ENCODE measurements around the gene NLRP9.
A peak's percentile ranks its signal among the peaks of the same experiment; 100 is the strongest.

The NLRP9 gene

GRCh38 chr19:55670280-55671053 is 67.7 kb downstream of the NLRP9 start:
- Mint-ChIP-seq H3K4me3 (no peak overlapping the region), H3K4me1 (ENCODE audit: low read depth in 2 of 2) (peaks cover 24 to 28% of the 10 kb centered on the region in 2 donors)
- no peak for DNase-seq

DNA sequence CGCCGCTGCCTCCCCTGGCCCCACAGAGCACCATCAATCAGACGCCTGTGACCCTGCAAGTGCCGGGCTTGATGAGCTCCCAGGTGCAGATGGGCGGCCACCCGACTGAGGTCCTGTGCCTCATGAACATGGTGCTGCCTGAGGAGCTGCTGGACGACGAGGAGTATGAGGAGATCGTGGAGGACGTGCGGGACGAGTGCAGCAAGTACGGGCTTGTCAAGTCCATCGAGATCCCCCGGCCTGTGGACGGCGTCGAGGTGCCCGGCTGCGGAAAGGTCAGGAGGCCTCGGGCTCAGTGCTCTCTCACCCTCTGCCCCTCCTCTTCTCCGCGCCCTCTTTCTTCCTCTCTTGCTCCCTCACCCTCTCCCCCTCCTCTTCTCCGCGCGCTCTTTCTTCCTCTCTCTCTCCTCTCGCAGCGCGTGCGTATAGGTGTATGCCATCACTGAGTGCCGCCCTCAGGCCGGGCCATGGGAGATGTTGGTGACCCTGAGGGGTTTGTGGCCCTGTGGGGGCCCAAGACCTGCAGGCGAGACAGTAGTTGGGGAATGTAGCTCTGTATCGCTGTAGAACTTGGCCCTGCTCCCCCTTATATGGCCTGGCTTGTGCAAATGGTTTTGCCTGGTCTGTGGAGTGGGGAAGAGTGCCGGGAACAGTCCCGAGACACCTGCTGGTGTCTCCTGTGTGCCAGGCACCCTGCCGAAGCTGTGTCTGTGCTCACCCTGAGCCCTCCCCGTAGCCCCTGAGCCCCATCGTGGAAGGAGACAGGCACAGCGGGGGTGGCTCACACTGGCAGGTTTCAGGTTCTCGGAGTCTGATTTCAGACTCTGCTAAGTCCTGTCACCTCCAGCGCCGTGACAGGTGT is 68.6 kb downstream of the NLRP9 start:
- ATAC-seq (replicated peaks): no peak
- H3K9me3 Mint-ChIP-seq: no peaks in the 10 kb centered on the region
- H3K27me3 Mint-ChIP-seq: no peaks in the 10 kb centered on the region
- no peak for DNase-seq
- H3K27ac Mint-ChIP-seq: peak overlapping the region in 1 of 2 donors; percentile 87
- H3K36me3 Mint-ChIP-seq (ENCODE audit: insufficient read depth): peaks cover 92% of the 10 kb centered on the region
- H3K4me1 Mint-ChIP-seq (ENCODE audit: low read depth in 2 of 2): peaks cover 22 to 29% of the 10 kb centered on the region in 2 donors
- H3K4me3 Mint-ChIP-seq: no peak overlapping the region

More at GRCh38 chr19:55670280-55671053, 67.7 kb downstream of the NLRP9 start:
- no peak for ATAC-seq (replicated peaks)
- H3K27ac Mint-ChIP-seq: peak overlapping the region in 1 of 2 donors; percentile 70
- H3K9me3 Mint-ChIP-seq: no peaks in the 10 kb centered on the region
- peaks cover 92% of the 10 kb centered on the region for H3K36me3 Mint-ChIP-seq (ENCODE audit: insufficient read depth)
- H3K27me3 Mint-ChIP-seq: no peaks in the 10 kb centered on the region

DNA sequence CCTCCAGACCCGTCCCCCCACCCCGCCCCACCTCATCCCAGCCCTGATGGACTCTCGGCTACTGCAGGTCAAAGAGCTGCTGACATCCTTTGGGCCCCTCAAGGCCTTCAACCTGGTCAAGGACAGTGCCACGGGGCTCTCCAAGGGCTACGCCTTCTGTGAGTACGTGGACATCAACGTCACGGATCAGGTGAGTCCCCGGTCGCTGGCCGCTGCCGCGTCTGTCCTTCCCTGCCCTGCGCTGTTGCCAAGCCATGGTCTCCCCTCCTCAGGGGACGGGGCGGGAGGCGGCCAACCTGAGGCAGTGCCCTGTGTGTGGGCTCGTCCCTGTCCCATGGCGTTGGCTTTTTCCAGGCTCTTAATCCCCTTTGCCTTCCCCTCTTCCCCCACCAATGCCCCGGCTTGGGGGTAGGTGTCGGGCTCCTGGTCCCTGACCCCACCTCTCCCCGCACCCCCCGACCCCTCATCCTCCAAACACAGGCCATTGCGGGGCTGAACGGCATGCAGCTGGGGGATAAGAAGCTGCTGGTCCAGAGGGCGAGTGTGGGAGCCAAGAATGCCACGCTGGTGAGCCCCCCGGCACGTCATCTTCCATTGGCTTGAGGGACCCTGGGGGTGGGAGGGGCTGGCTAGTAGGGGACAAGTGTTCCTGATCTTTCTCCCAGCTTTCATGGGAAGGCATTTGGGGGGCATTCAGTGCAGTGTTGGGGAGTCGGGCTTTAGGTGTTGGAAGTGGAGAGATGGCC is 69.4 kb downstream of the NLRP9 start:
- ATAC-seq (replicated peaks) (no peak), DNase-seq (no peak)
- H3K27ac Mint-ChIP-seq: no peak overlapping the region
- no peaks in the 10 kb centered on the region for H3K9me3 Mint-ChIP-seq
- H3K36me3 Mint-ChIP-seq (ENCODE audit: insufficient read depth): peaks cover 92% of the 10 kb centered on the region
- H3K27me3 Mint-ChIP-seq: no peaks in the 10 kb centered on the region
- peaks cover 24 to 32% of the 10 kb centered on the region in 2 donors for H3K4me1 Mint-ChIP-seq (ENCODE audit: low read depth in 2 of 2)
- no peak overlapping the region for H3K4me3 Mint-ChIP-seq

GRCh38 chr19:55667958-55668357 is 70.2 kb downstream of the NLRP9 start:
- Mint-ChIP-seq H3K27ac (peak overlapping the region in 1 of 2 donors; percentile 65), H3K9me3 (no peaks in the 10 kb centered on the region), H3K36me3 (ENCODE audit: insufficient read depth) (peaks cover 92% of the 10 kb centered on the region), H3K27me3 (no peaks in the 10 kb centered on the region), H3K4me1 (ENCODE audit: low read depth in 2 of 2) (peaks cover 20 to 37% of the 10 kb centered on the region in 2 donors), H3K4me3 (no peak overlapping the region)
- no peak for DNase-seq
- ATAC-seq (replicated peaks): no peak

GRCh38 chr19:55667511-55667910 is 70.7 kb downstream of the NLRP9 start:
- DNase-seq (no peak), ATAC-seq (replicated peaks) (no peak)
- Mint-ChIP-seq H3K27ac (peak overlapping the region in 1 of 2 donors; percentile 65), H3K27me3 (no peaks in the 10 kb centered on the region), H3K4me3 (no peak overlapping the region), H3K9me3 (no peaks in the 10 kb centered on the region), H3K36me3 (ENCODE audit: insufficient read depth) (peaks cover 92% of the 10 kb centered on the region), H3K4me1 (ENCODE audit: low read depth in 2 of 2) (peaks cover 20 to 40% of the 10 kb centered on the region in 2 donors)

GRCh38 chr19:55667006-55667381 is 71.2 kb downstream of the NLRP9 start:
- Mint-ChIP-seq H3K4me3 (no peak overlapping the region), H3K4me1 (ENCODE audit: low read depth in 2 of 2) (peaks cover 22 to 41% of the 10 kb centered on the region in 2 donors), H3K9me3 (no peaks in the 10 kb centered on the region), H3K27me3 (no peaks in the 10 kb centered on the region), H3K36me3 (ENCODE audit: insufficient read depth) (peaks cover 92% of the 10 kb centered on the region), H3K27ac (peak overlapping the region in 1 of 2 donors; percentile 65)
- ATAC-seq (replicated peaks) (no peak), DNase-seq (no peak)

DNA sequence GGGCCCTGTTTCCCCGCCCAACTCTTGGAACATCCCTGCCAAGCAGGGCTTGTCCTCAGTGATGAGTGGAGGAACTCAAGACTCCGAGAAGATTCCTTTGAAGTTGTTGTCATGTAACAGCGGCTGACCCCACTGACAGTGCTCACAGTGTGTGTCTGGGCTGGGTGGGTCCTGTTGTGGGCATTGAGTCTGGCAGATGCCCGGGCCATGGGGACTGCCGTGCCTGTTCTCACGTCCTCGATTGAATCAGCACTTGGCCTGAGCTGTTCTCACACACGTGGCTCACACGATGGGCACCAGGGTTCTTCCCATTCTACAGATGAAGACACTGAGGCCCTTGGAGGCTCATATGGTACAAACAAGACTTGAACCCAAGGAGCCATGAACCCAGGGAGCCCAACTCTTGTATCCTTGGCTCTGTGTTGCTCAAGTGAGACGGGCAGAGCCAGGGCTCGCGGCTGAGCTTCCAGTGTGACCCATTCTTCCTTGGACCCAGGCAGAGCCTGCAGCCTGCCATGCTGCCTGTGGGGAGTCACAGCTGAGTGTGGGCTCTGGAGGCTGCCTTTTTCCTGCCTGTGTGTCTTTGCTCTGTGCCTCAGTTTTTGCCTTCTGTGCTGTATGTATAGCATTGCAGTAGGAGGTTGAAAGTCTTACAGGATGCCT is 71.7 kb downstream of the NLRP9 start:
- H3K4me1 Mint-ChIP-seq (ENCODE audit: low read depth in 2 of 2): peaks cover 24 to 42% of the 10 kb centered on the region in 2 donors
- no peaks in the 10 kb centered on the region for H3K9me3 Mint-ChIP-seq
- DNase-seq: no peak
- no peak overlapping the region for H3K4me3 Mint-ChIP-seq
- H3K27me3 Mint-ChIP-seq: no peaks in the 10 kb centered on the region
- peaks cover 92% of the 10 kb centered on the region for H3K36me3 Mint-ChIP-seq (ENCODE audit: insufficient read depth)
- no peak for ATAC-seq (replicated peaks)
- H3K27ac Mint-ChIP-seq: peak overlapping the region in 1 of 2 donors; percentile 65

- H3K9me3 Mint-ChIP-seq: no peaks in the 10 kb centered on the region
- H3K27me3 Mint-ChIP-seq: no peaks in the 10 kb centered on the region
- peaks cover 29 to 42% of the 10 kb centered on the region in 2 donors for H3K4me1 Mint-ChIP-seq (ENCODE audit: low read depth in 2 of 2)
- DNase-seq: no peak
- H3K36me3 Mint-ChIP-seq (ENCODE audit: insufficient read depth): peaks cover 88% of the 10 kb centered on the region
- no peak for ATAC-seq (replicated peaks)
- H3K27ac Mint-ChIP-seq: peak overlapping the region; percentile 38 to 66
- H3K4me3 Mint-ChIP-seq: peak overlapping the region in 1 of 2 donors; percentile 37
These were observed 74.2 kb downstream of the NLRP9 start for GRCh38 chr19:55663846-55664536.

DNA sequence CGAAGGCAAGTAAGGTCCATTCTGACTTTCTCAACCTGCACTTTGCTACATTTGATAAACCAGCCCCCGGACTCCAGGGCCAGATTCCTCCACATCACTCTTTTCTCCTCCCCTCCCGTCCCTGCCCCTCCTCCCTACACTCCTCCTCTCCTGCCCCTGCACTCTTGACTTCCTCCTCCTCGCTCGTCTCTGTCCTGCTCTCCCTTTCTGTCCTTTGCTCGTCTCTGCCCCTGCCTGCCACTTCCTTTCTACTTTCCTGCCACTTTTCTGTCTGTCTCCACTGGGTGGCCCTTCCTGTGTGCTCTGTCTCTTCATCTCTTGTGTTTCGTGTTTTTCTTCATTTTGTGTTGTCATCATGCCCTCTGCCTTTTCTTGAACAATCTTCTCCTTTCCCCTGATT is 76.4 kb downstream of the NLRP9 start:
- Mint-ChIP-seq H3K27me3 (no peaks in the 10 kb centered on the region), H3K36me3 (ENCODE audit: insufficient read depth) (peaks cover 78% of the 10 kb centered on the region), H3K9me3 (no peaks in the 10 kb centered on the region), H3K4me3 (no peak overlapping the region), H3K4me1 (ENCODE audit: low read depth in 2 of 2) (peaks cover 44 to 52% of the 10 kb centered on the region in 2 donors), H3K27ac (peak overlapping the region in 1 of 2 donors; percentile 35)
- ATAC-seq (replicated peaks): no peak
- no peak for DNase-seq

DNA sequence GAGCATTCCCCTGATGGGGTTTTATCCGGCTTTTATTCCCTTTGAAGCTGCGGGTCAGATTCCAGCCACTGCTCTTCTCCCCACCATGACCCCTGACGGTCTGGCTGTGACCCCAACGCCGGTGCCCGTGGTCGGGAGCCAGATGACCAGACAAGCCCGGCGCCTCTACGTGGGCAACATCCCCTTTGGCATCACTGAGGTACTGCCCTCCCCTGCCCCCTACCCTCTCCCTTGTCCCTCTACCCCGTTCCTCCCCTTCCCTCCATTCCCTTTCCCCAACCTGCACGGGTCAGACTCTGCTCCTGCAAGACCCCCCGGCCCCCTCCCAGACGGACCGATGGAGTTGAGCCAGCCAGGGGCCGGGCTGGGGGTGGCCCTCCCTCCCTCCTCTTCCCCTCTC is 77.2 kb downstream of the NLRP9 start:
- no peak for ATAC-seq (replicated peaks)
- Mint-ChIP-seq H3K36me3 (ENCODE audit: insufficient read depth) (peaks cover 77% of the 10 kb centered on the region), H3K4me1 (ENCODE audit: low read depth in 2 of 2) (peaks cover 52 to 54% of the 10 kb centered on the region in 2 donors), H3K27me3 (no peaks in the 10 kb centered on the region), H3K4me3 (no peak overlapping the region), H3K27ac (peak overlapping the region in 1 of 2 donors; percentile 82), H3K9me3 (no peaks in the 10 kb centered on the region)
- DNase-seq: no peak

DNA sequence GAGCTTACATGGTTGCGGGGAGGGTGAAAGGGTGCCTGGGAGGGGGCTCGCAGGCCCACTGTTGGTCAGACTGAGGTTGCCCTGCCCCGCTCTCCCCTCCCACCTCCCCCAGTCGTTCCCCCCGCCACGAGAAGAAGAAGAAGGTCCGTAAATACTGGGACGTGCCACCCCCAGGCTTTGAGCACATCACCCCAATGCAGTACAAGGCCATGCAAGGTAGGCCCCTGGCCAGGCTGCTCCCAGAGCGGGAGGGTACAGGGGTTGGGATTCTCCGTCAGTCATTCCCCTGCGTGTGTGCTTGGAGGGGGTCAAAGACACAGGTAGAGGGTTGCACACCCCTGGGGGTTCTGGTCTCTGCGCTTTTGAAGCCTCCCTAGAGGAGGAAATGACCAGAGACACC is 77.8 kb downstream of the NLRP9 start:
- Mint-ChIP-seq H3K9me3 (no peaks in the 10 kb centered on the region), H3K27ac (peak overlapping the region in 1 of 2 donors; percentile 82), H3K36me3 (ENCODE audit: insufficient read depth) (peaks cover 75% of the 10 kb centered on the region), H3K4me3 (no peak overlapping the region), H3K27me3 (no peaks in the 10 kb centered on the region), H3K4me1 (ENCODE audit: low read depth in 2 of 2) (peaks cover 56% of the 10 kb centered on the region in 2 donors)
- ATAC-seq (replicated peaks) (no peak), DNase-seq (no peak)

DNA sequence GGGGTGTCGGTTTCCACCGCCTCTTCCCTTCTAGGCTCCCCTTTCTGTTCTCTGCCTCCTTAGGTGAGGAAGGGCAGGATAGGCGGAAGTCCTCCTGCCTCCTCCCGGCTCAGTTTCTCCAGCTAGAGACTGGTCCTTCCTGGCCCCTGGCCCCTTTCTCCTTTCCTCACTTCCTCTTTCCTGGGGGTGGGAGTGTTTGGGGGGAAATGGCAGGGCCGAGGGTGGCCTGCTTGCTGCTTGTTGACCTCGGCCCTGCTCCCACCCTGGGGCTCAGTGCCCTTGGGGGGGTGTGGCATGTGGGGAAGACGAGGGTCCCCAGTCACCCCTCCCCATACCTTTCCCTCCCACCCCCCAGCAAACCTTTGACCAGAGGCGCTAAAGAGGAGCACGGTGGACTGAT is 78.4 kb downstream of the NLRP9 start:
- Mint-ChIP-seq H3K9me3 (no peaks in the 10 kb centered on the region), H3K27ac (peak overlapping the region; percentile 82 to 88)

More for the DNA sequence above, 78.4 kb downstream of the NLRP9 start:
- Mint-ChIP-seq H3K27me3 (no peaks in the 10 kb centered on the region), H3K36me3 (ENCODE audit: insufficient read depth) (peaks cover 76% of the 10 kb centered on the region), H3K4me1 (ENCODE audit: low read depth in 2 of 2) (peaks cover 53 to 56% of the 10 kb centered on the region in 2 donors), H3K4me3 (peak overlapping the region; percentile 69 to 90)
- ATAC-seq (replicated peaks): no peak
- no peak for DNase-seq

All from effector memory CD8-positive, alpha-beta T cell (primary cell).